Measurements from ENCODE around the gene ZFYVE16. TPM values are rescaled to one million over a fixed set of nuclear protein-coding genes. Genes with fewer than 3 reads are reported as not detected.

The ZFYVE16 gene
- total RNA-seq, 1 experiment from 2014 or later = 21.9 TPM

- Histone ChIP-seq H3K23me2 (ENCODE audit: insufficient read length, low read depth, low read length, poor library complexity, severe bottlenecking) (no peaks in the 10 kb centered on the region), H2AK5ac (ENCODE audit: insufficient read length, low read length) (no peak overlapping the region), H2BK120ac (ENCODE audit: low read depth, low read length, poor library complexity, severe bottlenecking) (no peak overlapping the region), H3K9ac (ENCODE audit: extremely low read depth, insufficient read length, low read length) (no peak overlapping the region), H3K27me3 (ENCODE audit: insufficient read depth, low read length) (no peaks in the 10 kb centered on the region), H3K14ac (ENCODE audit: insufficient read depth, low read length) (no peak overlapping the region), H4K20me1 (ENCODE audit: control insufficient read depth, insufficient read depth, insufficient read length) (no peaks in the 10 kb centered on the region), H3K18ac (ENCODE audit: insufficient read length, low read depth, low read length) (no peak overlapping the region), H4K5ac (ENCODE audit: insufficient read length, low read depth, low read length) (no peak overlapping the region), H3K56ac (ENCODE audit: insufficient read length, low read depth, low read length) (no peak overlapping the region), H3K9me3 (ENCODE audit: control insufficient read depth, low read depth, low read length) (no peaks in the 10 kb centered on the region), H2BK20ac (ENCODE audit: low read depth, low read length, poor library complexity, severe bottlenecking) (no peak overlapping the region), H3K27ac (ENCODE audit: insufficient read length, low read depth, low read length) (no peak overlapping the region), H3K79me1 (ENCODE audit: insufficient read depth, low read depth, low read length, poor library complexity, severe bottlenecking) (no peaks in the 10 kb centered on the region), H3K4me2 (ENCODE audit: insufficient read depth, insufficient read length, low read length) (no peak overlapping the region), H3T11ph (ENCODE audit: low read length) (no peak overlapping the region), H3K4ac (ENCODE audit: low read depth, low read length) (no peak overlapping the region), H2BK15ac (ENCODE audit: low read depth, low read length) (no peak overlapping the region), H3K79me2 (ENCODE audit: insufficient read depth, low read length) (no peaks in the 10 kb centered on the region), H3K23ac (ENCODE audit: insufficient read length, low read depth, low read length) (no peak overlapping the region), H4K91ac (ENCODE audit: insufficient read length, low read depth, low read length) (no peak overlapping the region), H4K8ac (replicated peaks; ENCODE audit: insufficient read length, low read depth, low read length) (no peak overlapping the region), H2AFZ (ENCODE audit: low read length) (no peak overlapping the region), H2BK12ac (ENCODE audit: insufficient read length, low read depth, low read length) (no peak overlapping the region), H2BK5ac (ENCODE audit: insufficient read length, low read length) (no peak overlapping the region), H3K4me1 (ENCODE audit: insufficient read depth, low read length) (no peaks in the 10 kb centered on the region)
- WGBS (ENCODE audit: extremely low coverage, insufficient read length, low lambda C conversion rate) = no CpG with 5 or more reads among the region's 8 CpGs
- H3K36me3 Mint-ChIP-seq (ENCODE audit: insufficient read depth in 1 of 3, low read depth in 3 of 3) = peaks cover 0 to 11% (median 2%) of the 10 kb centered on the region in 3 experiments; a peak in 5 of 7 replicates
- H3K27ac Mint-ChIP-seq = no peak overlapping the region
- TF ChIP-seq CTCF (conservative IDR thresholded peaks at IDR 0.05) = no peak
- no peak overlapping the region for H3K4me3 Mint-ChIP-seq
- no peak for DNase-seq
- no peaks in the 10 kb centered on the region; the same call in 1 of the 2 replicates for H3K27me3 Mint-ChIP-seq (ENCODE audit: low read depth)
- peaks cover 7 to 9% of the 10 kb centered on the region in 2 experiments for H3K9me3 Mint-ChIP-seq
- H3K4me1 Mint-ChIP-seq = peaks cover 3 to 10% of the 10 kb centered on the region in 2 experiments
These were observed 38.3 kb upstream of the ZFYVE16 start for GRCh38 chr5:80369521-80369920.

Data from H9 (cell line).